Ectodermal cell (in vitro differentiated cells): ENCODE data around the gene TP53.

Experiments
- H3K27ac ChIP-seq: 2 replicates; pipeline ENCODE4 v1.7.0; 2013; ENCODE audit warnings: mild to moderate bottlenecking, low read depth, low read length; ENCODE audit not compliant: insufficient read depth, poor library complexity, severe bottlenecking
- H3K27me3 ChIP-seq: 2 replicates; pipeline ENCODE4 v1.7.0; 2013; ENCODE audit warnings: mild to moderate bottlenecking, low read length; ENCODE audit not compliant: insufficient read depth, control insufficient read depth, poor library complexity, severe bottlenecking
- H3K36me3 ChIP-seq: one replicate; pipeline ENCODE4 v1.7.0; 2013; ENCODE audit warnings: low read length; ENCODE audit not compliant: control insufficient read depth, insufficient read depth
- H3K4me1 ChIP-seq: one replicate; pipeline ENCODE4 v1.7.0; 2013; ENCODE audit warnings: low read length; ENCODE audit not compliant: control insufficient read depth, insufficient read depth
- H3K4me3 ChIP-seq: 2 replicates; pipeline ENCODE4 v1.7.0; 2013; ENCODE audit warnings: low read depth, low read length, control low read depth; ENCODE audit not compliant: insufficient read depth
- H3K9me3 ChIP-seq: 2 replicates; pipeline ENCODE4 v1.7.0; 2013; ENCODE audit warnings: mild to moderate bottlenecking, low read length, moderate library complexity; ENCODE audit not compliant: control insufficient read depth
- WGBS, 2 experiments: methylation state at CpG; one replicate each; pipeline ENCODE4 v1.1.7; 2013; ENCODE audit warnings: missing lambda C conversion rate in 2 of 2; 5-methylcytosine and 5-hydroxymethylcytosine counted together

TP53 gene

GRCh38 chr17:7715936-7716886 is 28.9 kb upstream of the TP53 start:
- H3K4me3 ChIP-seq, result peak overlapping the region; percentile 68
- H3K36me3 ChIP-seq, result no peaks in the 10 kb centered on the region
- H3K27me3 ChIP-seq, result peaks cover 16% of the 10 kb centered on the region
- H3K9me3 ChIP-seq, result no peaks in the 10 kb centered on the region
- H3K4me1 ChIP-seq, result peaks cover 48% of the 10 kb centered on the region
- H3K27ac ChIP-seq, result peak overlapping the region; percentile 30
- 50 to 51% methylated on average over 18 to 20 of the region's 20 CpGs for WGBS, 2 experiments

DNA sequence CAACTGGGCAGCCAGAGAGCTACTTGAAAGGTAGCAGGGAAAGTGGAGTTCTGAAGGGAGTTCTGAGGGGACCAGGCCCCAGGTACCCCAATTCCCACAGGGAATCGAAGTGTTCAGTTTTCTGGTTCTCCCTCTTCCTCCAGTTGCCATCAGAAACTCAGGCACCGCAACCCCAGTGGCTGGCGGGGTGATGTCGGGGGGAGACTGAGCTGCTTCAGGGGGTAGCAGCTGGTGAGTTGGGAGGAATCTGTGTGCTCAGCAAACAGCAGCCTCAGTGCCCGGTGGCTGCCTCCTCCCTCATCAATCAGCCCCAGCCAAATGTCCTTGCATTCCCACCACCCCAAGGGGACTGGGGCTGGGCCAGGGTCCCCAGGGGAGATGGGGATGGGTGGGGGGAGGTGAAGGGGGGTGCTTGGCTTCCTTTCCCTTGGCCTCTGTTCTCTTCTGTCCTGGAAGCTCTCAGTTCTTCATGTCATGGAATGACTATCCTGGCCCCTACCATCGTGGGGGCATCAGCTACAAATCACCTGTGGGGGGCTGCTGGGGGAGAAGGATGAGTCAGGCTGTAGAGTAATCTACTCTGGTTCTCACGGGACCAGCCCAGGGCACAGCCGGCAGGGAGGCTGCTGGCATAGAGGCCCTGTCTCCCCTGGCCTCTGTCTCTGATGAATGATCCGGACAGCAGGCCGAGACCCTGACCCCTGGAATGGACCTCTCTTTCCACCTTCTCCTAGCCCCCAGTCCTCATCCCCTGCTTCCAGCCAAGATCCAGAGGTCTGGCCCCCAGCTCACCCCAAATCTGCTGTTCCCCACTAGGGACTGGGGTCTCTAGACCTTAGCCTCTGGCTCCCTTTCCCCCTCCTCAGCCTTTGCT is 27.7 kb upstream of the TP53 start:
- Histone ChIP-seq H3K36me3 (no peaks in the 10 kb centered on the region), H3K27ac (no peak overlapping the region), H3K4me3 (no peak overlapping the region), H3K9me3 (no peaks in the 10 kb centered on the region), H3K4me1 (peaks cover 52% of the 10 kb centered on the region), H3K27me3 (peaks cover 16% of the 10 kb centered on the region)
- WGBS, 2 experiments, result 77 to 83% methylated on average over 10 of the region's 10 CpGs

DNA sequence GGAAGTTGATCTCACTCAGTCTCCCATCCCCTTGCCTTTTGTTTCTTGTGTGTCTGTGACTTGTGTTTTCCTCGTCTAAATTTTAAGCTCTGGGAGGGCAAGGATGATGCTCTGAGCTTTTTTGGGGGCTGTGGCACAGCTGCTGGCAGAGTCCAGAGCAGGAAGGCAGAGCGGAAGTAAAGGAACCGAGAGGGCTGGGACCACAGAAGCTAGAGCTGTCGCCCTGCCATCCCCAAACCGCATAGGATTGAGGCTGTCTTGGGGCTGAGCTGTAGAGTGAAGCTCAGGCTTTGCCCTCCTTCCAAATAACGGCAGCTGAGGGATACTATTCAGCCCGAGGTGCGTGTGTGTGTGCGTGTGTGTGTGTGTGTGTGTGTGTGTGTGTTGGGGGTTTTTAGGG is 26.5 kb upstream of the TP53 start:
- H3K4me3 ChIP-seq, result no peak overlapping the region
- WGBS, 2 experiments, result 60 to 64% methylated on average over 8 to 9 of the region's 9 CpGs
- peaks cover 49% of the 10 kb centered on the region for H3K4me1 ChIP-seq
- H3K36me3 ChIP-seq, result no peaks in the 10 kb centered on the region
- peaks cover 11% of the 10 kb centered on the region for H3K27me3 ChIP-seq
- H3K9me3 ChIP-seq, result no peaks in the 10 kb centered on the region
- H3K27ac ChIP-seq, result no peak overlapping the region

DNA sequence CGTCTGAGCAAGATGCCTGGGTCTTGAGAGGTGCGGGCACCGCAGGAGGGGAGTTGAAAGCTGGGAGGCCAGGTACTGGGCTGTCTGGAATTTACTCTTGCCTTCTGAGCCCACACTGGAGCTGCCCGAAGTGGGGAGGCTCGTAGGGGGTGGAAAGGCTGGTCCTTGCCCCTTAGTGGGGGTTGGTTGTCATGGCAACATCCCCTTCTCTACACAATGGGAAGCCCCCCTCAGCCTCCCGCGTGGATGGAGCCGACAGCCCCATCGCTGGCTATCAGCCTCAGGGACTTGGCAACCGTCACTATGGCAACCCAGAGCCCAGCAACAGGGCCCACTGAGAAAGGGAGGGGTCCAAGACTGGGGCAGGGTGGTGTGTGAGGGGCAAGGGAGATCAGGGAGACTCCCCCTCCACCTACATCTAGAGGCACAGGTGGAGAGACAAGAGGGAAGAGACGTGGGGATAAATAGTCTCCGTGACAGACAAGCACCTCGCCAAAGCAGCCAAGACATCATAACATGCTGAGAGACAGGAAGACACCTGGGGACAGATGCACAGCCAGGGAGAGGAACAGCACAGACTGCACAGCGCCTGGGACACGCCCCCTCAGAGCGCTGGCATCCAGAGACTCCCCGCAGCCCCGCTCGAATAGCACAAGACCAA is 25.0 kb upstream of the TP53 start:
- H3K36me3 ChIP-seq, result peaks cover 6% of the 10 kb centered on the region
- no peak overlapping the region for H3K4me3 ChIP-seq
- H3K27ac ChIP-seq, result peak overlapping the region; percentile 76
- no peaks in the 10 kb centered on the region for H3K27me3 ChIP-seq
- H3K4me1 ChIP-seq, result peaks cover 56% of the 10 kb centered on the region
- H3K9me3 ChIP-seq, result no peaks in the 10 kb centered on the region
- WGBS, 2 experiments, result 7 to 9% methylated on average over 18 to 19 of the region's 19 CpGs

- Histone ChIP-seq H3K4me3 (no peak overlapping the region), H3K9me3 (no peaks in the 10 kb centered on the region), H3K27ac (peak overlapping the region; percentile 76), H3K4me1 (peaks cover 62% of the 10 kb centered on the region), H3K27me3 (peaks cover 4% of the 10 kb centered on the region), H3K36me3 (peaks cover 6% of the 10 kb centered on the region)
- 70 to 73% methylated on average over 5 to 7 of the region's 7 CpGs for WGBS, 2 experiments
Measured at GRCh38 chr17:7711051-7711755, 23.9 kb upstream of the TP53 start.

- Histone ChIP-seq H3K4me3 (no peak overlapping the region), H3K27me3 (peaks cover 7% of the 10 kb centered on the region), H3K27ac (no peak overlapping the region), H3K36me3 (peaks cover 6% of the 10 kb centered on the region), H3K9me3 (no peaks in the 10 kb centered on the region), H3K4me1 (peaks cover 53% of the 10 kb centered on the region)
- WGBS, 2 experiments, result 87 to 88% methylated on average over 7 of the region's 7 CpGs
Measured at GRCh38 chr17:7710301-7710700, 23.0 kb upstream of the TP53 start.

- Histone ChIP-seq H3K27ac (no peak overlapping the region), H3K27me3 (peaks cover 7% of the 10 kb centered on the region), H3K36me3 (peaks cover 6% of the 10 kb centered on the region), H3K4me1 (peaks cover 42% of the 10 kb centered on the region), H3K9me3 (no peaks in the 10 kb centered on the region), H3K4me3 (no peak overlapping the region)
- WGBS, 2 experiments, result 90 to 92% methylated on average over 11 of the region's 11 CpGs
Measured at GRCh38 chr17:7709031-7709430, 21.7 kb upstream of the TP53 start.

DNA sequence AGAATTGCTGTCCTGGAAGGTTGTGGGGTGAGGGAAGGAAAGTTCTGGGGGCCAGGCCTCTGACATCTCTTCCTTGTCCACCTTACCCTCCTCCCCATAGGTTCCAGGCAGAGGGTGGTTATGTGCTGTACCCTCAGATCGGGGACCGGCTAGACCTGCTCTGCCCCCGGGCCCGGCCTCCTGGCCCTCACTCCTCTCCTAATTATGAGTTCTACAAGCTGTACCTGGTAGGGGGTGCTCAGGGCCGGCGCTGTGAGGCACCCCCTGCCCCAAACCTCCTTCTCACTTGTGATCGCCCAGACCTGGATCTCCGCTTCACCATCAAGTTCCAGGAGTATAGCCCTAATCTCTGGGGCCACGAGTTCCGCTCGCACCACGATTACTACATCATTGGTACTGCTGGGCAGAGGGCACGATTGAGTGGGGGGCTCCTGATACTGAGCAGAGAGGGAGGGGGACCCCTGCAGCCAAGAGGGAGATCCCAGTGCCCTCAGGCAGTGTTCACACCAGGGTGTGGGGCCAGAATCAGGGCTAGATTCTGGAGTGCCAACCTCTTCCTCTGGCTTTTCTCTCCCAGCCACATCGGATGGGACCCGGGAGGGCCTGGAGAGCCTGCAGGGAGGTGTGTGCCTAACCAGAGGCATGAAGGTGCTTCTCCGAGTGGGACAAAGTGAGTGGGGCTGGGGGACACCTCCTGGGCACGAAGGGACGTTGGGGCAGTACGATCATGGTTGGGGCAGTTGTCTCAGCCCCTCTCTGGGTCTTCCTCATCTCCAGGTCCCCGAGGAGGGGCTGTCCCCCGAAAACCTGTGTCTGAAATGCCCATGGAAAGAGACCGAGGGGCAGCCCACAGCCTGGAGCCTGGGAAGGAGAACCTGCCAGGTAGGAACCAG is 20.8 kb upstream of the TP53 start:
- H3K36me3 ChIP-seq, result peaks cover 6% of the 10 kb centered on the region
- peaks cover 42% of the 10 kb centered on the region for H3K4me1 ChIP-seq
- H3K27ac ChIP-seq, result no peak overlapping the region
- peaks cover 7% of the 10 kb centered on the region for H3K27me3 ChIP-seq
- H3K4me3 ChIP-seq, result no peak overlapping the region
- WGBS, 2 experiments, result 92% methylated on average over 22 of the region's 22 CpGs
- no peaks in the 10 kb centered on the region for H3K9me3 ChIP-seq

- Histone ChIP-seq H3K36me3 (peaks cover 11% of the 10 kb centered on the region), H3K4me1 (peaks cover 39% of the 10 kb centered on the region), H3K27ac (no peak overlapping the region), H3K4me3 (no peak overlapping the region), H3K27me3 (peaks cover 7% of the 10 kb centered on the region), H3K9me3 (no peaks in the 10 kb centered on the region)
- WGBS, 2 experiments, result 77 to 82% methylated on average over 9 of the region's 9 CpGs
Measured at GRCh38 chr17:7707446-7707845, 20.2 kb upstream of the TP53 start.
